ENCODE measurements around the gene LRP3. TPM values are rescaled to one million over a fixed set of nuclear protein-coding genes. Genes with fewer than 3 reads are reported as not detected.
"Not testable (repeated sequence)": the region's sequence is repeated elsewhere in the genome, so short reads cannot be mapped to it uniquely, and the experiment has no call there.

The LRP3 gene
- polyA plus RNA-seq, 1 donor from 2014 or later = 60.1 TPM

GRCh38 chr19:33187183-33187540, 7.0 kb upstream of the LRP3 start:
- H3K36me3 ChIP-seq (ENCODE audit: insufficient read depth, low read length) = no peaks in the 10 kb centered on the region
- H3K27ac ChIP-seq (ENCODE audit: low read length) = no peak overlapping the region

GRCh38 chr19:33189453-33189852, 4.7 kb upstream of the LRP3 start:
- Histone ChIP-seq H3K9me2 (ENCODE audit: insufficient read depth, low read length) (no peaks in the 10 kb centered on the region), H3K4me2 (ENCODE audit: low read length) (no peak overlapping the region), H3K4me3 (ENCODE audit: low read length) (no peak overlapping the region), H2AFZ (ENCODE audit: low read depth, low read length) (no peak overlapping the region), H3K27ac (ENCODE audit: low read length) (no peak overlapping the region), H3F3A (ENCODE audit: insufficient read depth, low read length, poor library complexity, severe bottlenecking) (no peaks in the 10 kb centered on the region), H3K79me2 (replicated peaks; ENCODE audit: insufficient read depth, low read length) (peaks cover 3% of the 10 kb centered on the region), H3K9me3 (ENCODE audit: low read length) (no peaks in the 10 kb centered on the region), H3K9ac (ENCODE audit: low read length) (no peak overlapping the region), H3K36me3 (ENCODE audit: insufficient read depth, low read length) (no peaks in the 10 kb centered on the region), H3K27me3 (ENCODE audit: insufficient read depth, low read depth, low read length) (no peaks in the 10 kb centered on the region), H4K20me1 (ENCODE audit: insufficient read depth) (no peaks in the 10 kb centered on the region)
- TF ChIP-seq REST (IDR thresholded peaks at IDR 0.05; ENCODE audit: borderline replicate concordance) = no peak
- TF ChIP-seq CTCF (IDR thresholded peaks at IDR 0.05; ENCODE audit: poor library complexity, severe bottlenecking) = no peak
- no peak for TF ChIP-seq SMC3 (conservative IDR thresholded peaks at IDR 0.05; ENCODE audit: poor library complexity)

More at GRCh38 chr19:33187183-33187540, 7.0 kb upstream of the LRP3 start:
- H3K79me2 ChIP-seq (replicated peaks; ENCODE audit: insufficient read depth, low read length) = no peaks in the 10 kb centered on the region
- H3K4me2 ChIP-seq (ENCODE audit: low read length) = no peak overlapping the region
- TF ChIP-seq CTCF (IDR thresholded peaks at IDR 0.05; ENCODE audit: poor library complexity, severe bottlenecking) (no peak), REST (IDR thresholded peaks at IDR 0.05; ENCODE audit: borderline replicate concordance) (no peak), TAF1 (IDR thresholded peaks at IDR 0.05; ENCODE audit: low read depth) (no peak), POLR2AphosphoS5 (IDR thresholded peaks at IDR 0.05) (no peak), SMC3 (conservative IDR thresholded peaks at IDR 0.05; ENCODE audit: poor library complexity) (no peak), MXI1 (conservative IDR thresholded peaks at IDR 0.05; ENCODE audit: poor library complexity, severe bottlenecking) (no peak), EP300 (conservative IDR thresholded peaks at IDR 0.05; ENCODE audit: poor library complexity, severe bottlenecking) (no peak)
- H3K9ac ChIP-seq (ENCODE audit: low read length) = no peak overlapping the region
- no peaks in the 10 kb centered on the region for H3F3A ChIP-seq (ENCODE audit: insufficient read depth, low read length, poor library complexity, severe bottlenecking)
- no peaks in the 10 kb centered on the region for H4K20me1 ChIP-seq (ENCODE audit: insufficient read depth)
- no peaks in the 10 kb centered on the region for H3K9me3 ChIP-seq (ENCODE audit: low read length)
- no peak overlapping the region for H3K4me3 ChIP-seq (ENCODE audit: low read length)
- no peaks in the 10 kb centered on the region for H3K27me3 ChIP-seq (ENCODE audit: insufficient read depth, low read depth, low read length)
- H3K9me2 ChIP-seq (ENCODE audit: insufficient read depth, low read length) = no peaks in the 10 kb centered on the region
- H2AFZ ChIP-seq (ENCODE audit: low read depth, low read length) = no peak overlapping the region

- not testable (repeated sequence) for H3K36me3 ChIP-seq (ENCODE audit: insufficient read depth, low read length)
These were observed 3.0 kb upstream of the LRP3 start for GRCh38 chr19:33191092-33191491.

More at GRCh38 chr19:33191092-33191491, 3.0 kb upstream of the LRP3 start:
- H3K4me3 ChIP-seq (ENCODE audit: low read length); H3K27me3 ChIP-seq (ENCODE audit: insufficient read depth, low read depth, low read length); H3K4me2 ChIP-seq (ENCODE audit: low read length); H3K9ac ChIP-seq (ENCODE audit: low read length); H3K9me2 ChIP-seq (ENCODE audit: insufficient read depth, low read length); H3K27ac ChIP-seq (ENCODE audit: low read length); H2AFZ ChIP-seq (ENCODE audit: low read depth, low read length); H3K9me3 ChIP-seq (ENCODE audit: low read length); H3F3A ChIP-seq (ENCODE audit: insufficient read depth, low read length, poor library complexity, severe bottlenecking); H4K20me1 ChIP-seq (ENCODE audit: insufficient read depth): not testable (repeated sequence)
- H3K79me2 ChIP-seq (replicated peaks; ENCODE audit: insufficient read depth, low read length) = peaks cover 17% of the 10 kb centered on the region

Data from neural cell (in vitro differentiated cells).